ENCODE results near the gene TIAM2.

GRCh38 chr6:155026706-155027045 is 31.6 kb downstream of the TIAM2 start:
- TF ChIP-seq CTCF (IDR thresholded peaks at IDR 0.05) = no peak
- TF ChIP-seq POLR2A (IDR thresholded peaks at IDR 0.05) = no peak

All from adrenal gland (tissue), 5 donors.